Neural cell (in vitro differentiated cells): Measurements from ENCODE around the gene ARSB. TPM values are rescaled to one million over a fixed set of nuclear protein-coding genes. Genes with fewer than 3 reads are reported as not detected.

Source experiments
- H2AFZ ChIP-seq: fragments of 200-600, 300-800 bp; sonication (generic), shearing (Covaris generic); 2 replicates; pipeline ENCODE4 v1.6.0; 2014; ENCODE audit warnings: low read depth, mild to moderate bottlenecking, antibody characterized with exemption, low read length, moderate library complexity
- H3F3A ChIP-seq: fragments of 200-600 bp; shearing (Covaris generic); 2 replicates; pipeline ENCODE4 v1.6.1; 2016; ENCODE audit warnings: mild to moderate bottlenecking, moderate library complexity, mixed read lengths, antibody characterized with exemption, low read length; ENCODE audit not compliant: insufficient read depth, poor library complexity, severe bottlenecking
- H3K27ac ChIP-seq: fragments of 200-600, 300-800 bp; sonication (generic), shearing (Covaris generic); 2 replicates; pipeline ENCODE4 v1.5.1; 2014; ENCODE audit warnings: mild to moderate bottlenecking, low read length, moderate library complexity
- H3K27me3 ChIP-seq: fragments of 300-800, 200-600 bp; sonication (generic), shearing (Covaris generic); 2 replicates; pipeline ENCODE4 v1.6.0; 2014; ENCODE audit warnings: mild to moderate bottlenecking, low read depth, low read length, moderate library complexity; ENCODE audit not compliant: insufficient read depth
- H3K36me3 ChIP-seq: fragments of 300-800, 200-600 bp; sonication (generic), shearing (Covaris generic); 2 replicates; pipeline ENCODE4 v1.5.1; 2014; ENCODE audit warnings: mild to moderate bottlenecking, antibody characterized with exemption, low read length, moderate library complexity; ENCODE audit not compliant: insufficient read depth
- H3K4me2 ChIP-seq: fragments of 300-800, 200-600 bp; sonication (generic), shearing (Covaris generic); 2 replicates; pipeline ENCODE4 v1.6.0; 2014; ENCODE audit warnings: mild to moderate bottlenecking, low read length
- H3K4me3 ChIP-seq: fragments of 300-800, 200-600 bp; sonication (generic), shearing (Covaris generic); 2 replicates; pipeline ENCODE4 v1.5.1; 2014; ENCODE audit warnings: mild to moderate bottlenecking, low read length, moderate library complexity
- H3K79me2 ChIP-seq: fragments of 200-600 bp; shearing (Covaris generic); replicated peaks from 2 replicates; pipeline ENCODE4 v1.6.0; 2014; ENCODE audit warnings: mild to moderate bottlenecking, low read length, moderate library complexity; ENCODE audit not compliant: insufficient read depth
- H3K9ac ChIP-seq: fragments of 300-800, 200-600 bp; sonication (generic), shearing (Covaris generic); 2 replicates; pipeline ENCODE4 v1.6.1; 2016; ENCODE audit warnings: mild to moderate bottlenecking, low read length, mixed read lengths
- H3K9me2 ChIP-seq: fragments of 200-600 bp; shearing (Covaris generic); 2 replicates; pipeline ENCODE4 v1.6.1; 2016; ENCODE audit warnings: mild to moderate bottlenecking, low read length, mixed read lengths; ENCODE audit not compliant: insufficient read depth
- H3K9me3 ChIP-seq: fragments of 200-600, 300-800 bp; sonication (generic), shearing (Covaris generic); 2 replicates; pipeline ENCODE4 v1.6.1; 2016; ENCODE audit warnings: mild to moderate bottlenecking, mixed run types, low read length, moderate library complexity, mixed read lengths
- H4K20me1 ChIP-seq: fragments of 200-600 bp; shearing (Covaris generic); 2 replicates; pipeline ENCODE4 v1.6.1; 2016; ENCODE audit warnings: mild to moderate bottlenecking, mixed run types; ENCODE audit not compliant: insufficient read depth
- EP300 ChIP-seq: fragments of 450-650 bp; conservative IDR thresholded peaks from 2 replicates; pipeline ENCODE4 v1.6.1; 2014; ENCODE audit warnings: antibody characterized with exemption, mild to moderate bottlenecking, moderate library complexity; ENCODE audit not compliant: poor library complexity, severe bottlenecking
- EZH2 ChIP-seq: fragments of 200-600, 300-800 bp; shearing (Covaris generic), sonication (generic); IDR thresholded peaks from 2 replicates; pipeline ENCODE4 v1.6.1; 2014; ENCODE audit warnings: antibody characterized with exemption, low read length, borderline replicate concordance, mild to moderate bottlenecking; ENCODE audit not compliant: insufficient read depth, poor library complexity, severe bottlenecking
- MXI1 ChIP-seq: fragments of 450-650 bp; conservative IDR thresholded peaks from 2 replicates; pipeline ENCODE4 v1.6.1; 2014; ENCODE audit warnings: antibody characterized with exemption, mild to moderate bottlenecking; ENCODE audit not compliant: poor library complexity, severe bottlenecking
- POLR2AphosphoS5 ChIP-seq: IDR thresholded peaks from 2 replicates; pipeline ENCODE4 v1.6.1; 2012
- RAD21 ChIP-seq: fragments of 450-650 bp; conservative IDR thresholded peaks from 2 replicates; pipeline ENCODE4 v1.6.1; 2014; ENCODE audit warnings: antibody characterized with exemption, mild to moderate bottlenecking, moderate library complexity
- REST ChIP-seq: IDR thresholded peaks from 2 replicates; pipeline ENCODE4 v1.6.1; 2012; ENCODE audit warnings: borderline replicate concordance
- SMC3 ChIP-seq: fragments of 450-650 bp; conservative IDR thresholded peaks from 2 replicates; pipeline ENCODE4 v1.6.1; 2014; ENCODE audit warnings: antibody characterized with exemption, mild to moderate bottlenecking, moderate library complexity; ENCODE audit not compliant: poor library complexity
- TAF1 ChIP-seq: IDR thresholded peaks from 2 replicates; pipeline ENCODE4 v1.6.1; 2012; ENCODE audit warnings: low read depth
- polyA plus RNA-seq: library from polyadenylated mRNA; depleted of rRNA; stranded (reverse); fragments of >200 nt; gene quantifications from 2 replicates; pipeline ENCODE4 v1.2.3, GENCODE V29; 2014
- TF ChIP-seq, protein P1 (sequence below): fragments of 450-650 bp; IDR thresholded peaks from 2 replicates; pipeline ENCODE4 v1.5.1; 2014; ENCODE audit warnings: antibody characterized with exemption, mild to moderate bottlenecking, moderate library complexity; ENCODE audit not compliant: poor library complexity, severe bottlenecking

The ARSB gene
- polyA plus RNA-seq, 1 donor from 2014 or later: 8.7 TPM

DNA sequence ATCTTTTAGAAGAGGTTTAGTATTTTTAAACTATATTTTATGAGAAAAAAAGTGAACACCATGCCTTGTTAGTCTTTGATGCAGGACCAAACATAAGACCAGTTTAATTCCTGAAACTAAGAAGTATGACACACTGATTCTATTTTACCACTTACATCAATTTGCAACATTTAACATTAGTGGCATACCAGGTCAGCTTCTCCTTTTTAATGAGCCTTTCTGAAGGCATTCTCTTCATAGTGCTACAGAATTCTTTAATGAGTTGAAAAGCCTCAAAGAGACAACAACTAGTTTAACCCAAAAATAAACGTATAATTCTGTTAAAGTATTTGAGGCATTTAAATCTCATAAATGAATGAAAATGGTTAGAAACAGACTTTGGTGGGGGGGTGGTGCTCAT, 28.2 kb downstream of the ARSB start:
- Histone ChIP-seq H3K9me2 (no peaks in the 10 kb centered on the region), H4K20me1 (no peaks in the 10 kb centered on the region), H3K4me2 (no peak overlapping the region), H3K27me3 (no peaks in the 10 kb centered on the region), H3K4me3 (no peak overlapping the region), H2AFZ (no peak overlapping the region), H3K27ac (no peak overlapping the region), H3K79me2 (no peaks in the 10 kb centered on the region), H3F3A (no peaks in the 10 kb centered on the region), H3K9ac (no peak overlapping the region), H3K36me3 (no peaks in the 10 kb centered on the region), H3K9me3 (no peaks in the 10 kb centered on the region)
- TF ChIP-seq, protein P1, sequence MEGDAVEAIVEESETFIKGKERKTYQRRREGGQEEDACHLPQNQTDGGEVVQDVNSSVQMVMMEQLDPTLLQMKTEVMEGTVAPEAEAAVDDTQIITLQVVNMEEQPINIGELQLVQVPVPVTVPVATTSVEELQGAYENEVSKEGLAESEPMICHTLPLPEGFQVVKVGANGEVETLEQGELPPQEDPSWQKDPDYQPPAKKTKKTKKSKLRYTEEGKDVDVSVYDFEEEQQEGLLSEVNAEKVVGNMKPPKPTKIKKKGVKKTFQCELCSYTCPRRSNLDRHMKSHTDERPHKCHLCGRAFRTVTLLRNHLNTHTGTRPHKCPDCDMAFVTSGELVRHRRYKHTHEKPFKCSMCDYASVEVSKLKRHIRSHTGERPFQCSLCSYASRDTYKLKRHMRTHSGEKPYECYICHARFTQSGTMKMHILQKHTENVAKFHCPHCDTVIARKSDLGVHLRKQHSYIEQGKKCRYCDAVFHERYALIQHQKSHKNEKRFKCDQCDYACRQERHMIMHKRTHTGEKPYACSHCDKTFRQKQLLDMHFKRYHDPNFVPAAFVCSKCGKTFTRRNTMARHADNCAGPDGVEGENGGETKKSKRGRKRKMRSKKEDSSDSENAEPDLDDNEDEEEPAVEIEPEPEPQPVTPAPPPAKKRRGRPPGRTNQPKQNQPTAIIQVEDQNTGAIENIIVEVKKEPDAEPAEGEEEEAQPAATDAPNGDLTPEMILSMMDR: no peak
- TF ChIP-seq RAD21 (no peak), MXI1 (no peak), TAF1 (no peak), POLR2AphosphoS5 (no peak), SMC3 (no peak), REST (no peak), EZH2 (no peak), EP300 (no peak)

DNA sequence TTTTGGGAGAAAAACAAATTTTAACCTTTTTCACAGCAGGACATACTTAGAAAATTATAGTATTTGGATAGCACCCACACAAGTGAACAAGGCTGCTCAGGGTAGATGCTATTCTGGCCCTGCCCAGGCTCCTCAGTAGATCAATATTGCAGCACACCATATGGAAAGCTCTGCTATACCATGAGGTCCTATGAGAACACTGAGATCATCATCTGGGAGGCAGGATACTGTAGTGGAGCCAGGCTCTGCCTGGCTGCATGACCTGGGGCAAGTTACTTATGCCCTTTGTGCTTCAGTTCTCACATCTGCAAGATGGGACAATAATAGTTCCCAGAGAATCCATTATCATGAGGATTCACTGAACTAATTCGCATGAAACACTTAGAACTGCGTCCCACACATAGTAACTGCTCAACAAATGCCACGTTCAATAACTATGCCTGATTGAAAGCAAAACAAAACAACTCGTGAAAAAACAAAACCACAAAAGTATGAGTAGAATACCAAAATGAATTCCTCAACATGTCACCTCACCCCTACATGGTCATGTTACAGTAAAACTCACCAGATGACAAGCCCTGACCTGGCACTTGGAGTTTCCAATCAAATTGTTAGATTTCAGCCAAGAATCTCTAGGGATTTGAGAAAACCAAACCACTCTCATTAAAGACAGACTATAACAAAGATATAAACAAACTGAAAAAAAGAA, 31.9 kb downstream of the ARSB start:
- Histone ChIP-seq H3K9ac (no peak overlapping the region), H4K20me1 (no peaks in the 10 kb centered on the region), H3K4me3 (no peak overlapping the region), H3K79me2 (no peaks in the 10 kb centered on the region), H3F3A (no peaks in the 10 kb centered on the region), H3K36me3 (no peaks in the 10 kb centered on the region), H3K9me2 (no peaks in the 10 kb centered on the region), H3K9me3 (no peaks in the 10 kb centered on the region), H3K27me3 (no peaks in the 10 kb centered on the region), H3K4me2 (no peak overlapping the region), H2AFZ (no peak overlapping the region), H3K27ac (no peak overlapping the region)
- TF ChIP-seq SMC3: no peak
- no peak for TF ChIP-seq EZH2
- no peak for TF ChIP-seq POLR2AphosphoS5
